Activated T-helper 17 cell treated with anti-CD3 and anti-CD28 coated beads, Interleukin-2, amount 50 U/mL, for 72 hours (primary cell): Measurements from ENCODE around the gene OR56A4. TPM values are rescaled to one million over a fixed set of nuclear protein-coding genes. Genes with fewer than 3 reads are reported as not detected.

Experiments used
- ATAC-seq: fragments of 150-1000 bp; cut with Tn5 transposase; replicated peaks from 2 replicates; pipeline ENCODE4 v1.10.0; 2021; ENCODE audit warnings: mild to moderate bottlenecking, moderate library complexity
- H3K27ac Mint-ChIP-seq: one replicate; pipeline ENCODE4 v1.8.0; 2022; ENCODE audit warnings: mixed read lengths
- H3K27me3 Mint-ChIP-seq: one replicate; pipeline ENCODE4 v1.8.0; 2022; ENCODE audit warnings: mixed read lengths
- H3K36me3 Mint-ChIP-seq: one replicate; pipeline ENCODE4 v1.8.0; 2022; ENCODE audit warnings: low read depth, mild to moderate bottlenecking, mixed read lengths
- H3K4me1 Mint-ChIP-seq: one replicate; pipeline ENCODE4 v1.8.0; 2022; ENCODE audit warnings: mixed read lengths
- H3K4me3 Mint-ChIP-seq: one replicate; pipeline ENCODE4 v1.8.0; 2022; ENCODE audit warnings: mild to moderate bottlenecking, mixed read lengths
- H3K9me3 Mint-ChIP-seq: one replicate; pipeline ENCODE4 v1.8.0; 2022; ENCODE audit warnings: mixed read lengths
- total RNA-seq, 2 donors: library from RNA; stranded (reverse); gene quantifications; one replicate each; pipeline ENCODE4 v1.2.3, GENCODE V29; 2022

OR56A4 gene
- total RNA-seq = not detected

DNA sequence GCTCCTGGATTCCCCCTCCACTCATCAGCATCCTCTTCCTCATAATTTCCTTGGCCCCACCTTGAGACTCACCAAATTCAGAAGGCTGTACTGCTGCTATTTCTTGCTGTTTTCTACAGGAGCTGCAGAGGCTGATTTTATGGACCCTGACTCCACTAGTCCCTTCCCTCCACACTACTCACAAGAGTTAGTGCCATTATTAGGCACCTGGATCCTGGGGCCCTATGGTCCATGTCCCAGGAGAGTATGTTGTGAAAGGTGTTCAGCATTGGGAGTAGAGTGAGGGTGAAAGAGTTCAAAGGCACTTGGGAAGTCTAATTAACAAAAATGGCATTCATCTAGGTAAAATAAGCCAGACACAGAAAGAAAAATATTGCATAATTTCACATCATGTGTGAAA lies at the start of gene OR56A4:
Gene OR56A4, minus strand, starts transcription at position 101 of the 400 bp plus-strand sequence. CDS start 3,954 bp downstream, outside the sequence.
- H3K36me3 Mint-ChIP-seq = no peaks in the 10 kb centered on the region
- peaks cover 8% of the 10 kb centered on the region for H3K27me3 Mint-ChIP-seq
- no peak within 1 kb of the TSS for H3K4me3 Mint-ChIP-seq
- H3K4me1 Mint-ChIP-seq = no peaks in the 10 kb centered on the region
- no peaks in the 10 kb centered on the region for H3K9me3 Mint-ChIP-seq
- H3K27ac Mint-ChIP-seq = no peak within 1 kb of the TSS
- no peak for ATAC-seq

DNA sequence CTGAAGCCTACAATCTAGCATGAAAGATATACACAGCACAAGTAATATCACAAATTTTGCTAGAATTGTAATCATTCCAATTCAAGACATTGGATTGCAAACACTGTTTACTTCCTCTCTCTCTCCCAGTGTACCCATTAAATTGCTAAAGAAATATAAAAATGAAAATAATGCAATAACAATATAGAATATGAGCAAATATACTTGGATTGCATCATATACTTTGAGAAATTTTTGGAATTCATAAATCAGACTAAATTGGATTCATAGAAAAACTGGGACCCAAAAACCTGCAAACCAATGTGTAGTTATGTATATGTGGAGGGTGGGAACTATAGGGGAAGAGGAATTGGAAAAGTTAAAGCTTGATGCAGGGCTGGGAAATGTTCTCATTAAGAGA lies 48.8 kb upstream of the OR56A4 start:
- no peaks in the 10 kb centered on the region for H3K36me3 Mint-ChIP-seq
- no peak overlapping the region for H3K27ac Mint-ChIP-seq
- no peaks in the 10 kb centered on the region for H3K9me3 Mint-ChIP-seq
- ATAC-seq = no peak
- H3K4me1 Mint-ChIP-seq = no peaks in the 10 kb centered on the region
- no peak overlapping the region for H3K4me3 Mint-ChIP-seq
- peaks cover 31% of the 10 kb centered on the region for H3K27me3 Mint-ChIP-seq

GRCh38 chr11:6052374-6052773 lies 45.6 kb upstream of the OR56A4 start:
- no peaks in the 10 kb centered on the region for H3K36me3 Mint-ChIP-seq
- no peak overlapping the region for H3K4me3 Mint-ChIP-seq
- no peak overlapping the region for H3K27ac Mint-ChIP-seq
- peaks cover 28% of the 10 kb centered on the region for H3K27me3 Mint-ChIP-seq
- H3K9me3 Mint-ChIP-seq = no peaks in the 10 kb centered on the region
- no peaks in the 10 kb centered on the region for H3K4me1 Mint-ChIP-seq
- ATAC-seq = no peak

DNA sequence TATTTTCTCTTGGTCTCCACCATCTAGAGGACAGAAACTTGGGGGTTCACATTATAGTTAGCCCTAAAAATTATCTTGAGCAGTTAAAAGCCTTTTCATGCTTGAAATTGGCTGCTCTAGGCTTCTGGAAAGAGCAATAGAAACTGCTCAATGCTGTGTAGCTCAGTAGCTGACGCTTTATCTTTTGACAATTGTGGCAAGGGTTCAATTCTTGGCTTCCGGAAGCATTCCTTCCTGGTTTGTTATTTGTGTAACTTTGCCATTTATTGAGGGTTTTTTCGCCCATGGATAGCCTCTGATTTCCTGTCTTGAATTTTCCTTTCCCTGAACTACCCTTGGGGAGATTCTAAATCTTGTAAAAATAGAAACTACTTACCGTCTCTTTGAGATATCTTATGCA lies 34.1 kb upstream of the OR56A4 start:
- no peaks in the 10 kb centered on the region for H3K36me3 Mint-ChIP-seq
- H3K9me3 Mint-ChIP-seq = no peaks in the 10 kb centered on the region
- H3K27ac Mint-ChIP-seq = no peak overlapping the region
- no peaks in the 10 kb centered on the region for H3K4me1 Mint-ChIP-seq
- ATAC-seq = no peak
- no peak overlapping the region for H3K4me3 Mint-ChIP-seq
- H3K27me3 Mint-ChIP-seq = peaks cover 11% of the 10 kb centered on the region

DNA sequence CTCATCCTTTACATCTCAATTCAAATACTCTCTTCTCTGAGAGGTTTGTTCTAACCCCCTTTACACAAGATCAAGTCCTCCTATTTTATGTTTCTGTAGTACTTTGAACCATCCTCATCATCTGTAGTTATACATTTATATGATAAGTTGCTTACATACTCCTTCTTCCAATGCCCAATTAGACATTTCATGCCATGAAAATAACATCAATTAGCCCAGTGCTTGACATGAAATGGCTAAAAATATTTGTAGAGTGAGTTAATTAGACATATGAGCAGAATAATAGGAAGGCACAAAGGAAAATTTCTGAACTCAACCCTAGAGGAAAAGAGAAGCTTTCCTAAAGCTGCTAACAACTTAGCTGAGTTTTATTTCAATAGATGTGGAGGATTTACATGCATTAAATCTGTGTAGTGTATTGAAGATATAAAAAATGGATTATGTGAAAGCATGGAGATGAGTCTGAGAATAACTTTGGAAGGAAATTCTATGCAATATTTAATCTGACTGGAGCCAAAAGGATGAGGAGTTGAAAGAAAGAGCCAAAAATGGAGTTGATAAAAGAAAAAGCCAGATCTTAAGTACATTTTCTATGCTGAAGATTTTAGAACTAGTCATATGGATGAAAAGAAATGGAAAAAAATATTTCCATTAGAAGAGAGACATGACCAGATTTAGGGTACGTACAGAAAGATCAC lies 24.1 kb upstream of the OR56A4 start, which contains the start of gene OR56A1:
Gene OR56A1, minus strand, starts transcription at position 51 of the 698 bp plus-strand sequence. CDS start 3,066 bp downstream, outside the sequence.
- Mint-ChIP-seq H3K9me3 (no peaks in the 10 kb centered on the region), H3K27ac (no peak within 1 kb of the TSS), H3K36me3 (no peaks in the 10 kb centered on the region), H3K4me1 (no peaks in the 10 kb centered on the region), H3K27me3 (peaks cover 12% of the 10 kb centered on the region), H3K4me3 (no peak within 1 kb of the TSS)
- no peak for ATAC-seq

GRCh38 chr11:6027501-6027900 lies 20.8 kb upstream of the OR56A4 start:
- Mint-ChIP-seq H3K27me3 (peaks cover 15% of the 10 kb centered on the region), H3K4me1 (no peaks in the 10 kb centered on the region), H3K27ac (no peak overlapping the region), H3K4me3 (no peak overlapping the region), H3K36me3 (no peaks in the 10 kb centered on the region), H3K9me3 (no peaks in the 10 kb centered on the region)
- ATAC-seq = no peak

DNA sequence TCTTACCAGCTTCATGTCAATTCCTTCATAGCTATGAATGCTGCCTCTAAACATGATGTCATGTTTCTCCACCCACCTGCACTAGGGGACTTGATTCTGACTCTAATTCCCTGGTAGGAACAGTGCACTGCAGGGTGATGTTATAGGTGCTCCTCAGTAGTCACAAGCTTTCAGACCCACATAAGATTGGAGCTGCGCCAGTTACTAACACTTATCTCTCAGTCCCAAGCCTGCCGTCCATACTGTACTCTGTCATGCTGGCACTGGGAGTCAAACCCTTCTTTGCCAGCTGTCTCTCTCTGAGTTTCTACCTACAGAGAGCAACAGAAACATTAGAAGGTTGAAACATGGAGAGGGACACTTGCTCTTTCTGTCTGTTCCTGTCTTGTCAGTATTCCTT lies 18.3 kb upstream of the OR56A4 start:
- Mint-ChIP-seq H3K4me3 (no peak overlapping the region), H3K9me3 (no peaks in the 10 kb centered on the region), H3K4me1 (no peaks in the 10 kb centered on the region), H3K36me3 (no peaks in the 10 kb centered on the region), H3K27ac (no peak overlapping the region), H3K27me3 (peaks cover 15% of the 10 kb centered on the region)
- no peak for ATAC-seq

DNA sequence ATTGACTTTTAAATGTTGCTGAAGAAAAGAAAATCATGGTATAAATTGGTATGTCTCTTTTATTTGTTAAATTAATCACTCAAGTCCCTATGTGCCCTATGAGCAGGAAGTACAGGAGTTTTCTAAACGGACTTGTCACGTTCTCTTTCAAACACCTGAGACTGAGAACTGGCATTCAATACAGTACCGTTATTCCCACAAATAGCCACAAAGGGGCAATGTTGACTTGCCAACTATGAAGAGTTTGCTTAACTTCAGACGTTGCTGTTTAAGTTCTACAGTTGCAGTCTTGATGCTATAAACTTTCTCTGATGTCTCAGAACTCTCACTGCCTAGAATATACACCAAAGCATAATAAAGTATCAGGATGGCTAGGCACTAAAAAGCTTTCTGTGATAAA lies 16.2 kb upstream of the OR56A4 start:
- Mint-ChIP-seq H3K27me3 (peaks cover 12% of the 10 kb centered on the region), H3K4me3 (no peak overlapping the region), H3K9me3 (no peaks in the 10 kb centered on the region), H3K4me1 (no peaks in the 10 kb centered on the region), H3K27ac (no peak overlapping the region), H3K36me3 (no peaks in the 10 kb centered on the region)
- peak; percentile 43 for ATAC-seq

DNA sequence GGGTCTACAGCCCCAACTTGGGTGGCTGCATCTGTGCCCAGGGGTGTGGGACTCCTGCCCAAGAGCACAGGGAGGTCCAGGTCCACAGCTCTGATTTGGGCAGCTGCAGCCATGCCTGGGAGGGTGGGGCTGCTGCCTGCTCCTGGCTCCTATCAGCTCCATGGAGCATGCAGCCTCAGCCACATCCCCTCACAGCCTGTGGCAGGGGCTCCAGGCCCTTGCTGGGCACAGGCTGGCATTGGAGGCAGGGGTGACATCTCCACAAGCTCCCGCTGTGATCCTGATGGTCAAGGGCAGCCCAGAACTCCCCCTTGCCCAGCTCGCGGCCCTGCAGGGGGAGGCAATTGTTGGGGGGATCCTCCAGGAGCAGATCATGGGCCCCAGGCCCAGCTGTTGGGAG lies 6.3 kb upstream of the OR56A4 start:
- H3K4me1 Mint-ChIP-seq = no peaks in the 10 kb centered on the region
- no peaks in the 10 kb centered on the region for H3K36me3 Mint-ChIP-seq
- no peak overlapping the region for H3K27ac Mint-ChIP-seq
- H3K27me3 Mint-ChIP-seq = peaks cover 7% of the 10 kb centered on the region
- no peak overlapping the region for H3K4me3 Mint-ChIP-seq
- no peak for ATAC-seq
- no peaks in the 10 kb centered on the region for H3K9me3 Mint-ChIP-seq

- no peaks in the 10 kb centered on the region for H3K36me3 Mint-ChIP-seq
- H3K27me3 Mint-ChIP-seq = peaks cover 7% of the 10 kb centered on the region
- no peak overlapping the region for H3K4me3 Mint-ChIP-seq
- ATAC-seq = no peak
- H3K9me3 Mint-ChIP-seq = no peaks in the 10 kb centered on the region
- no peak overlapping the region for H3K27ac Mint-ChIP-seq
- H3K4me1 Mint-ChIP-seq = no peaks in the 10 kb centered on the region
Observed at GRCh38 chr11:6012035-6012668, 5.4 kb upstream of the OR56A4 start.

DNA sequence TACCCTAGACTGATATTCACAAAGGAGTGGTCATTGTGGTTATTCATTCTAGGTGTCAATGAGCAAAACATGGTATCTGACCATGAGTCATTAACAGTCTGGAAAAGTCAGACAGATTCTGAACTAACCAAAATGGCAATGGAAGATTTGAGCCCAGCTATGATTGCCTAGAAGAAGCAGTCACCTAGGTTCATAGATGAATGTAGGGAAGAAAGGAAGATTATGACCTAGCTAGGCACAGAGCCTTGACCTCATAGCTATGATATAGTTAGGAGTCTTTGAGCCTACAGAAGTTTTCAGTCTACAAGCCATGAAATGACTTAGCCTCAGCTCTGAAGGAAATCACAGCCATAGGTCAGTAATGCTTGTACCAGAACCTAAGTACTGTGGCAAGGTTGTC lies 351 bp downstream of the OR56A4 start:
- no peak overlapping the region for H3K4me3 Mint-ChIP-seq
- H3K27me3 Mint-ChIP-seq = peaks cover 8% of the 10 kb centered on the region
- no peak overlapping the region for H3K27ac Mint-ChIP-seq
- H3K4me1 Mint-ChIP-seq = no peaks in the 10 kb centered on the region
- H3K36me3 Mint-ChIP-seq = no peaks in the 10 kb centered on the region
- peak; percentile 68 for ATAC-seq
- no peaks in the 10 kb centered on the region for H3K9me3 Mint-ChIP-seq

- ATAC-seq = no peak
- H3K27me3 Mint-ChIP-seq = peaks cover 11% of the 10 kb centered on the region
- no peaks in the 10 kb centered on the region for H3K36me3 Mint-ChIP-seq
- no peak overlapping the region for H3K4me3 Mint-ChIP-seq
- H3K4me1 Mint-ChIP-seq = no peaks in the 10 kb centered on the region
- H3K9me3 Mint-ChIP-seq = no peaks in the 10 kb centered on the region
- H3K27ac Mint-ChIP-seq = no peak overlapping the region
Observed at GRCh38 chr11:6002202-6002699, 4.5 kb downstream of the OR56A4 start.

GRCh38 chr11:5994791-5995190 lies 12.0 kb downstream of the OR56A4 start:
- Mint-ChIP-seq H3K4me1 (no peaks in the 10 kb centered on the region), H3K36me3 (no peaks in the 10 kb centered on the region), H3K9me3 (no peaks in the 10 kb centered on the region), H3K27ac (no peak overlapping the region), H3K4me3 (no peak overlapping the region), H3K27me3 (peaks cover 10% of the 10 kb centered on the region)
- no peak for ATAC-seq

- Mint-ChIP-seq H3K27ac (no peak overlapping the region), H3K36me3 (no peaks in the 10 kb centered on the region), H3K4me3 (no peak overlapping the region), H3K4me1 (no peaks in the 10 kb centered on the region), H3K9me3 (no peaks in the 10 kb centered on the region), H3K27me3 (peaks cover 4% of the 10 kb centered on the region)
- ATAC-seq = no peak
Observed at GRCh38 chr11:5992604-5993251, 14.0 kb downstream of the OR56A4 start.

DNA sequence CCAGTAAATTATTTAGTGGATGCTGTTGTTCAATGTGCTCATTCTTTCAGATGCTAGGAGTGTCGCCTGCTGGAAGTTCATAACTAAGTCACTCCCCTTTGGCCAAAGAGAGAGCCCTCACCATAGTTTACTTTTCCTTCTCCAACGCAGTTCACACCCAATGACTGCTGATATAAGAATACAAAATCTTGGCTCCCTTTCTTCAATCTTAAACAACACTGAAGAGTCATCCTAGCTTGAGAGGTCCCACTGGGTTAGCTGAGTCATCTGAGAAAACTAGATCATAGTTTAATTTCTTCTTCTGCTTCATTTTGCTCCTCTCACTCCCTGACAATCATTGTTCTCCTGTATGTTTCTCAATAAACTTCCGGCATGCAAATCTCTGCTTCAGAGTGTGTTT lies 14.6 kb downstream of the OR56A4 start:
- ATAC-seq = no peak
- no peak overlapping the region for H3K27ac Mint-ChIP-seq
- no peaks in the 10 kb centered on the region for H3K36me3 Mint-ChIP-seq
- H3K27me3 Mint-ChIP-seq = peaks cover 8% of the 10 kb centered on the region
- no peaks in the 10 kb centered on the region for H3K9me3 Mint-ChIP-seq
- no peak overlapping the region for H3K4me3 Mint-ChIP-seq
- no peaks in the 10 kb centered on the region for H3K4me1 Mint-ChIP-seq
